HepG2 (cell line): ENCODE measurements around the gene ATP1A1. TPM values are rescaled to one million over a fixed set of nuclear protein-coding genes. Genes with fewer than 3 reads are reported as not detected.

ENCODE experiments used
- CREM ChIP-seq, 2 experiments: sonication (generic) in 1 of 2; formaldehyde crosslinking in 1 of 2; IDR thresholded peaks; 2 replicates each; pipeline versions ENCODE4 v1.4.0 to v1.6.1; 2016 to 2020; ENCODE audit warnings: antibody characterized with exemption in 1 of 2, mild to moderate bottlenecking in 1 of 2, missing genetic modification reagents in 1 of 2
- PHF5A ChIP-seq: IDR thresholded peaks from one replicate; pipeline ENCODE4 v1.6.1; 2018; ENCODE audit warnings: low read depth, missing genetic modification reagents; ENCODE audit not compliant: unreplicated experiment
- ZBTB1 ChIP-seq: sonication (generic); formaldehyde crosslinking; IDR thresholded peaks from 2 replicates; pipeline ENCODE4 v1.4.0; 2020; ENCODE audit warnings: missing genetic modification reagents, borderline replicate concordance
- ZBTB26 ChIP-seq: IDR thresholded peaks from 2 replicates; pipeline ENCODE4 v1.6.1; 2016; ENCODE audit warnings: missing compliant biosample characterization, missing genetic modification reagents, borderline replicate concordance
- ZNF142 ChIP-seq: sonication (generic); formaldehyde crosslinking; IDR thresholded peaks from 2 replicates; pipeline ENCODE4 v1.4.0; 2020; ENCODE audit warnings: missing genetic modification reagents
- ZNF18 ChIP-seq: sonication (generic); formaldehyde crosslinking; IDR thresholded peaks from 2 replicates; pipeline ENCODE4 v1.8.0; 2022; ENCODE audit warnings: mild to moderate bottlenecking, missing genetic modification reagents; ENCODE audit not compliant: insufficient replicate concordance
- ZNF253 ChIP-seq: sonication (generic); formaldehyde crosslinking; IDR thresholded peaks from 2 replicates; pipeline ENCODE4 v1.8.0; 2022; ENCODE audit warnings: mild to moderate bottlenecking, missing genetic modification reagents, borderline replicate concordance
- ZNF431 ChIP-seq: sonication (generic); formaldehyde crosslinking; IDR thresholded peaks from 2 replicates; pipeline ENCODE4 v1.9.0; 2022; ENCODE audit warnings: missing genetic modification reagents, low read depth, mild to moderate bottlenecking, borderline replicate concordance
- ZNF577 ChIP-seq: sonication (generic); formaldehyde crosslinking; IDR thresholded peaks from 2 replicates; pipeline ENCODE4 v1.4.0; 2020; ENCODE audit warnings: mild to moderate bottlenecking, low read depth, missing genetic modification reagents, borderline replicate concordance
- ZNF597 ChIP-seq: sonication (generic); formaldehyde crosslinking; IDR thresholded peaks from 2 replicates; pipeline ENCODE4 v1.5.0; 2020; ENCODE audit warnings: missing genetic modification reagents
- ZNF792 ChIP-seq: IDR thresholded peaks from 2 replicates; pipeline ENCODE4 v1.6.1; 2016
- polyA plus RNA-seq, 8 experiments: library from polyadenylated mRNA; depleted of rRNA in 3 of 8; stranded (reverse) in 7 of 8; unstranded in 1 of 8; fragments of >200 nt; fragmentation: Illumina TruSeq in 4 of 8; extraction: Trizol in 4 of 8; gene quantifications; 2 replicates each; pipeline versions ENCODE4 v1.2.1 to v1.2.3, GENCODE V29; 2011 to 2016; ENCODE audit warnings: low read depth in 4 of 8, missing spikeins in 1 of 8, mixed read lengths in 1 of 8; ENCODE audit not compliant: insufficient read depth in 1 of 8
- total RNA-seq, 5 experiments: library from RNA; depleted of rRNA; stranded (reverse); fragments of >200 nt; fragmentation: Illumina TruSeq; extraction: Trizol; gene quantifications; 2 replicates each; pipeline ENCODE4 v1.2.3, GENCODE V29; 2016; ENCODE audit warnings: low read depth in 1 of 5
- TF ChIP-seq, protein P1 (sequence below): IDR thresholded peaks from 2 replicates; pipeline ENCODE4 v1.6.1; 2016; ENCODE audit warnings: control low read depth

ATP1A1 gene
- total and polyA plus RNA-seq, 2 of the 13 experiments (the other 11 are each of a cell fraction or from before 2014, with no cell fraction given), result 280 to 705 TPM

GRCh38 chr1:116418091-116418830, 45.2 kb downstream of the ATP1A1 start (continued):
- TF ChIP-seq ZNF18 (CRISPR knock-in tag) (peak; percentile 73), ZNF431 (CRISPR knock-in tag) (peak; percentile 85; the same call in 1 of the 2 replicates), ZNF792 (peak; percentile 78; the same call in 1 of the 2 replicates), ZBTB26 (peak; percentile 77; the same call in 1 of the 2 replicates), ZNF597 (no peak), PHF5A (CRISPR knock-in tag) (peak; percentile 64), ZNF577 (no peak), ZBTB1 (no peak), ZNF142 (CRISPR knock-in tag) (peak; percentile 82; the same call in 1 of the 2 replicates), ZNF253 (CRISPR knock-in tag) (0 out of 2 replicates have a peak, but pooled peaks have one; percentile 23), CREM (IDR thresholded peaks at IDR 0.05) (no peak), CREM (CRISPR knock-in tag; IDR thresholded peaks at IDR 0.05) (no peak)
- TF ChIP-seq, protein P1, sequence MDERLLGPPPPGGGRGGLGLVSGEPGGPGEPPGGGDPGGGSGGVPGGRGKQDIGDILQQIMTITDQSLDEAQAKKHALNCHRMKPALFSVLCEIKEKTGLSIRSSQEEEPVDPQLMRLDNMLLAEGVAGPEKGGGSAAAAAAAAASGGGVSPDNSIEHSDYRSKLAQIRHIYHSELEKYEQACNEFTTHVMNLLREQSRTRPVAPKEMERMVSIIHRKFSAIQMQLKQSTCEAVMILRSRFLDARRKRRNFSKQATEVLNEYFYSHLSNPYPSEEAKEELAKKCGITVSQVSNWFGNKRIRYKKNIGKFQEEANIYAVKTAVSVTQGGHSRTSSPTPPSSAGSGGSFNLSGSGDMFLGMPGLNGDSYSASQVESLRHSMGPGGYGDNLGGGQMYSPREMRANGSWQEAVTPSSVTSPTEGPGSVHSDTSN (CRISPR knock-in tag), result no peak
